ENCODE results near the gene TP73.

Gene TP73

GRCh38 chr1:3632716-3633343, 19.5 kb upstream of the TP73 start:
- no peak for DNase-seq (ENCODE audit: low spot score)
- ChIA-PET POLR2A (ENCODE audit: low non-redundant PET) (no interaction called here), CTCF (interaction anchor here (1.5 kb wide), 1 partner anchor 92 kb away, joined by 6 read pairs; no protein-coding TSS in a partner anchor)
- TF ChIP-seq, protein P1, sequence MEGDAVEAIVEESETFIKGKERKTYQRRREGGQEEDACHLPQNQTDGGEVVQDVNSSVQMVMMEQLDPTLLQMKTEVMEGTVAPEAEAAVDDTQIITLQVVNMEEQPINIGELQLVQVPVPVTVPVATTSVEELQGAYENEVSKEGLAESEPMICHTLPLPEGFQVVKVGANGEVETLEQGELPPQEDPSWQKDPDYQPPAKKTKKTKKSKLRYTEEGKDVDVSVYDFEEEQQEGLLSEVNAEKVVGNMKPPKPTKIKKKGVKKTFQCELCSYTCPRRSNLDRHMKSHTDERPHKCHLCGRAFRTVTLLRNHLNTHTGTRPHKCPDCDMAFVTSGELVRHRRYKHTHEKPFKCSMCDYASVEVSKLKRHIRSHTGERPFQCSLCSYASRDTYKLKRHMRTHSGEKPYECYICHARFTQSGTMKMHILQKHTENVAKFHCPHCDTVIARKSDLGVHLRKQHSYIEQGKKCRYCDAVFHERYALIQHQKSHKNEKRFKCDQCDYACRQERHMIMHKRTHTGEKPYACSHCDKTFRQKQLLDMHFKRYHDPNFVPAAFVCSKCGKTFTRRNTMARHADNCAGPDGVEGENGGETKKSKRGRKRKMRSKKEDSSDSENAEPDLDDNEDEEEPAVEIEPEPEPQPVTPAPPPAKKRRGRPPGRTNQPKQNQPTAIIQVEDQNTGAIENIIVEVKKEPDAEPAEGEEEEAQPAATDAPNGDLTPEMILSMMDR (conservative IDR thresholded peaks at IDR 0.05; ENCODE audit: low read depth): no peak
- no peak overlapping the region; the same call in 1 of the 2 replicates for H3K27ac ChIP-seq

DNA sequence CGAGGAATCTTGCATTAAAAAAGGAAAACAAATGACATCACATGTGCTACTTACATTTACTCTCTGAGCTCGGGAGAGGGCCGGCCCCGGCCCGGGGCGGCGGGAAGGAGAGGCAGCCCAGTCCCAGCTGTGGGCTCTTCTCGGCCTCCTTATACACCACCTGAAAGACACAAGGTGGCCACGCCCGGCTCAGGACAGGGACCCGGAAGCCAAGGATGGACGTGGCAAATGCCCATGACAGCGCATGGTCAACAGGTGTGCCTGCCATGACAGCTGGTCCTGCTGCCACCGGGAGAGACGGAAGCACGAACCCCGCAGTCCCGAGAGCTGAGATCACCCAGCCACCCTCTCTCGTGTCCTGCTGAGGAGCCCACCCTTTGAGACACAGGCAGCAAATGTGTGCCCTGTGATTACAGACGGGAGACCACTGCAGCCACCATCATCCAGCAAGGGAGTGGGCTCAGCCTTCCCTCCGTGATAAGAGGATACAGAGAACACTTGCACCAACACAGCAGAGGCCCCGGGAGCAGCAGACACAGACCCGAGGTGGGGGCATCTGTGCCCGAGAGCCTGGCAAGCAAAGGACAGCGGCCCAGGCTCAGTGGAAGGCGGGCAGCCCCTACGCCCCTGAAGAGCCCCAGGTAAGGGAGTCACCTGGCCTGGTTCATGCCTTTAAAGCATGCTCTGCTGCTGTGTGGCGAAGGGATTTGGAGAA, 18.8 kb upstream of the TP73 start:
- ChIA-PET CTCF (no interaction called here), POLR2A (ENCODE audit: low non-redundant PET) (no interaction called here)
- no peak overlapping the region for H3K27ac ChIP-seq
- no peak for DNase-seq (ENCODE audit: low spot score)
- TF ChIP-seq, protein P1 (conservative IDR thresholded peaks at IDR 0.05; ENCODE audit: low read depth): no peak

DNA sequence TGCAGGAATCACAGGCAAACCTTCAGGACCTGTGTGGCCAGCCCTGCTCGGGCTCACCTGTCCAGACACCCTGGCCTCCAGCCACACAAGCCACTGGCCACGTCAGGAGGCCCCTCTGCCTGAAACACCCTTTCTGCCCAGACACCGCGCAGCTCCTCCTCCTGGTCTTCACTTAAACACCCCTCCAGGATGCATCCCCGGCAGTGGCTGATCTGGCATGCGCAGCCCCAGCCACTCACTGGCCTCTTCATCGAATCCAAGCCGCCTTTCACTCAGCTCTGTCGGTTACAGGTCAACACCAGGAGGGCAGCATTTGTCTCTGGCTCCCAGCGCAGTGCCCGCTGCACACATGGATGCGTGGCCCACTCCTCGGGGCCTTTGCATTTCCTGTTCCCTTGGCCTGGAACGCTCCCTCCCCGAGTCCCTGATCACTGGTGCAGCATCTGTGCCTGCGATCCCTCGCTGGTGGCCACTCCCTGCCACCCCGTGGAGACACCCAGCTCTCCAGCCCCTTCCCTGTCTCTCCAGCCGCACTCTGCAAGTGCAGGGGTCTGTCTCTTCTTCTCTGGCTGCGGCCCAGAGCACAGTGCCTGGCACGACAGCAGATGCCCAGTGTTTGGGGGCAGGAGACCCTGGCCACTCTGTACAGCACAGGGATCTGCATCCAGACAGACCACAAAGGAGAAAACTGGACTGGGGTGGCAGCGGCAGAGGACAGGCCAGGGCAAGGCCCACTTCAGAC, 18.1 kb upstream of the TP73 start:
- DNase-seq (ENCODE audit: low spot score): no peak
- TF ChIP-seq, protein P1 (conservative IDR thresholded peaks at IDR 0.05; ENCODE audit: low read depth): no peak
- CTCF ChIA-PET: interaction anchor here (1.1 kb wide), 1 partner anchor 9 kb away, joined by 6 read pairs; no protein-coding TSS in a partner anchor
- H3K27ac ChIP-seq: no peak overlapping the region; the same call in 1 of the 2 replicates
- POLR2A ChIA-PET (ENCODE audit: low non-redundant PET): no interaction called here

DNA sequence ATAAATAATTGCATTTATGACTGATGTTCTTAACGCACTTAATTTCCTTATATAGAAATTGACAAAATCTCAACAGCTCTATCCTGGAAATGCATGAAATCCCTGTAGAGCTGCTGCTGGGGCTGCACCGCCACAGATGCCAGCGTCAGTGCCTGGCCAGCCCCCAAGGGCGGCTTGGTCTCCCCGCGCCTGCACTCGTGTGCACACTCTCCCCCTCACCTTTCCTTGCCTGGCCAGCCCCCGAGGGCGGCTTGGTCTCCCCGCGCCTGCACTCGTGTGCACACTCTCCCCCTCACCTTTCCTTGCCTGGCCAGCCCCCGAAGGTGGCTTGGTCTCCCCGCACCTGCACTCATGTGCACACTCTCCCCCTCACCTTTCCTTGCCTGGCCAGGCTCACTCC, 16.2 kb upstream of the TP73 start:
- no peak overlapping the region for H3K27ac ChIP-seq
- CTCF ChIA-PET: no interaction called here
- DNase-seq (ENCODE audit: low spot score): no peak
- TF ChIP-seq, protein P1 (conservative IDR thresholded peaks at IDR 0.05; ENCODE audit: low read depth): no peak
- POLR2A ChIA-PET (ENCODE audit: low non-redundant PET): no interaction called here

- TF ChIP-seq, protein P1 (conservative IDR thresholded peaks at IDR 0.05; ENCODE audit: low read depth): no peak
- DNase-seq (ENCODE audit: low spot score): no peak
- ChIA-PET POLR2A (ENCODE audit: low non-redundant PET) (no interaction called here), CTCF (no interaction called here)
- no peak overlapping the region for H3K27ac ChIP-seq
Observed at GRCh38 chr1:3636531-3636930, 15.8 kb upstream of the TP73 start.

DNA sequence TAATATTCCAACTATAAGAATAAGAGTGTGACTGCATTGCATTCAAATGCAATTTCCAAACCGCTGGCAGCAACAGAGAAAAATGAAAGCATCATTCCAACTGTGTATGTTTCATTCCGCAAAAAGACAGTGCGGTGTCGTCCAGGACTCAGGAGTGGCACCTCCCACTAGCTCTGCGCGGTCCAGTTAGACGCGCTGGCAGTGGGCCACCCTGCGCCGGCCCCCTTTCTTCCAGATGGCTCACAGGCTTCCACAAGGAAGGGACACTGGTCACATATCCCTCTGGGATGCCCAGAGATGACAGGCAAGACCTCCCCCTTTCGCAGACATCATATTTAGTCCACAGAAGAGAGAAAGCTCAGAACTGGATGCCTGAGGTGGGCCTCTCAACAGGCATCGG, 14.3 kb upstream of the TP73 start:
- no peak for DNase-seq (ENCODE audit: low spot score)
- H3K27ac ChIP-seq: no peak overlapping the region
- TF ChIP-seq, protein P1 (conservative IDR thresholded peaks at IDR 0.05; ENCODE audit: low read depth): no peak
- ChIA-PET CTCF (interaction anchor here (1.4 kb wide), 1 partner anchor 87 kb away, joined by 6 read pairs; no protein-coding TSS in a partner anchor), POLR2A (ENCODE audit: low non-redundant PET) (no interaction called here)

Data from RWPE1 (cell line).